Measurements from ENCODE around the gene HPDL. TPM values are rescaled to one million over a fixed set of nuclear protein-coding genes. Genes with fewer than 3 reads are reported as not detected.
A peak's percentile ranks its signal among the peaks of the same experiment; 100 is the strongest.

The HPDL gene
- total RNA-seq, 1 donor, result 0.36 TPM

- no peak overlapping the region for H3K4me2 ChIP-seq (ENCODE audit: insufficient read depth, low read length)
- H2AFZ ChIP-seq (ENCODE audit: low read length), result peak overlapping the region; percentile 44
These were observed 38.4 kb downstream of the HPDL start for GRCh38 chr1:45365051-45365450.

GRCh38 chr1:45370575-45370974 lies 43.9 kb downstream of the HPDL start:
- no peak for DNase-seq (ENCODE audit: insufficient read length, low spot score, missing footprints)
- H3K4me1 ChIP-seq (ENCODE audit: insufficient read depth, low read length), result no peaks in the 10 kb centered on the region
- no peak overlapping the region for H2AFZ ChIP-seq (ENCODE audit: low read length)
- TF ChIP-seq CTCF (IDR thresholded peaks at IDR 0.05; ENCODE audit: extremely low read depth, low read depth, low read length), result no peak
- no peaks in the 10 kb centered on the region for H3K36me3 ChIP-seq (ENCODE audit: insufficient read depth, low read length)
- no peak overlapping the region for H3K4me2 ChIP-seq (ENCODE audit: insufficient read depth, low read length)
- no peaks in the 10 kb centered on the region for H3K9me3 ChIP-seq (ENCODE audit: low read depth, low read length)
- H3K27ac ChIP-seq (ENCODE audit: low read depth, low read length), result no peak overlapping the region
- no peak overlapping the region for H3K4me3 ChIP-seq (ENCODE audit: insufficient read depth, low read length)
- no peaks in the 10 kb centered on the region for H4K20me1 ChIP-seq (ENCODE audit: insufficient read depth, low read length)
- H3K27me3 ChIP-seq (ENCODE audit: insufficient read depth, low read length), result no peaks in the 10 kb centered on the region
- H3K79me2 ChIP-seq (ENCODE audit: insufficient read depth, low read length), result no peaks in the 10 kb centered on the region

More at GRCh38 chr1:45365051-45365450, 38.4 kb downstream of the HPDL start:
- H3K9me3 ChIP-seq (ENCODE audit: low read depth, low read length), result no peaks in the 10 kb centered on the region
- H3K36me3 ChIP-seq (ENCODE audit: insufficient read depth, low read length), result no peaks in the 10 kb centered on the region
- H3K27ac ChIP-seq (ENCODE audit: low read depth, low read length), result no peak overlapping the region
- H4K20me1 ChIP-seq (ENCODE audit: insufficient read depth, low read length), result no peaks in the 10 kb centered on the region
- H3K4me1 ChIP-seq (ENCODE audit: insufficient read depth, low read length), result peaks cover 9% of the 10 kb centered on the region
- H3K4me3 ChIP-seq (ENCODE audit: insufficient read depth, low read length), result no peak overlapping the region
- H3K27me3 ChIP-seq (ENCODE audit: insufficient read depth, low read length), result no peaks in the 10 kb centered on the region
- no peak for DNase-seq (ENCODE audit: insufficient read length, low spot score, missing footprints)
- TF ChIP-seq CTCF (IDR thresholded peaks at IDR 0.05; ENCODE audit: extremely low read depth, low read depth, low read length), result no peak
- no peaks in the 10 kb centered on the region for H3K79me2 ChIP-seq (ENCODE audit: insufficient read depth, low read length)

- DNase-seq (ENCODE audit: insufficient read length, low spot score, missing footprints), result no peak
- TF ChIP-seq CTCF (IDR thresholded peaks at IDR 0.05; ENCODE audit: extremely low read depth, low read depth, low read length), result no peak
- H3K4me3 ChIP-seq (ENCODE audit: insufficient read depth, low read length), result no peak overlapping the region
- H2AFZ ChIP-seq (ENCODE audit: low read length), result no peak overlapping the region
- no peaks in the 10 kb centered on the region for H3K9me3 ChIP-seq (ENCODE audit: low read depth, low read length)
- no peaks in the 10 kb centered on the region for H3K27me3 ChIP-seq (ENCODE audit: insufficient read depth, low read length)
- no peak overlapping the region for H3K27ac ChIP-seq (ENCODE audit: low read depth, low read length)
- H4K20me1 ChIP-seq (ENCODE audit: insufficient read depth, low read length), result no peaks in the 10 kb centered on the region
- no peak overlapping the region for H3K4me2 ChIP-seq (ENCODE audit: insufficient read depth, low read length)
- H3K36me3 ChIP-seq (ENCODE audit: insufficient read depth, low read length), result no peaks in the 10 kb centered on the region
- no peaks in the 10 kb centered on the region for H3K79me2 ChIP-seq (ENCODE audit: insufficient read depth, low read length)
- no peaks in the 10 kb centered on the region for H3K4me1 ChIP-seq (ENCODE audit: insufficient read depth, low read length)
These were observed 46.9 kb downstream of the HPDL start for GRCh38 chr1:45373573-45373972.

- no peak for TF ChIP-seq CTCF (IDR thresholded peaks at IDR 0.05; ENCODE audit: extremely low read depth, low read depth, low read length)
- Histone ChIP-seq H3K9me3 (ENCODE audit: low read depth, low read length) (no peaks in the 10 kb centered on the region), H3K36me3 (ENCODE audit: insufficient read depth, low read length) (no peaks in the 10 kb centered on the region), H3K4me3 (ENCODE audit: insufficient read depth, low read length) (no peak overlapping the region), H3K4me1 (ENCODE audit: insufficient read depth, low read length) (no peaks in the 10 kb centered on the region), H3K79me2 (ENCODE audit: insufficient read depth, low read length) (no peaks in the 10 kb centered on the region), H3K4me2 (ENCODE audit: insufficient read depth, low read length) (no peak overlapping the region), H2AFZ (ENCODE audit: low read length) (no peak overlapping the region), H3K27me3 (ENCODE audit: insufficient read depth, low read length) (no peaks in the 10 kb centered on the region), H4K20me1 (ENCODE audit: insufficient read depth, low read length) (no peaks in the 10 kb centered on the region), H3K27ac (ENCODE audit: low read depth, low read length) (no peak overlapping the region)
- DNase-seq (ENCODE audit: insufficient read length, low spot score, missing footprints), result peak; percentile 35
These were observed 48.7 kb downstream of the HPDL start for GRCh38 chr1:45375104-45376090.

All from osteoblast (primary cell).